Testis (tissue), 2 donors: Measurements from ENCODE around the gene ZG16B.

Source experiments
- POLR2A ChIP-seq: fragments of 450-650 bp; IDR thresholded peaks from one replicate; pipeline ENCODE4 v1.6.1; 2017; ENCODE audit warnings: antibody characterized with exemption, mild to moderate bottlenecking, moderate library complexity
- TF ChIP-seq, protein P1 (sequence below), 3 experiments: fragments of 450-650 bp in 2 of 3; fragments of 200-600 bp in 1 of 3; sonication (generic) in 1 of 3; IDR thresholded peaks; one replicate each; pipeline ENCODE4 v1.5.1; 2016 to 2019; ENCODE audit warnings: antibody characterized with exemption in 3 of 3, mild to moderate bottlenecking in 2 of 3, moderate library complexity in 1 of 3

DNA sequence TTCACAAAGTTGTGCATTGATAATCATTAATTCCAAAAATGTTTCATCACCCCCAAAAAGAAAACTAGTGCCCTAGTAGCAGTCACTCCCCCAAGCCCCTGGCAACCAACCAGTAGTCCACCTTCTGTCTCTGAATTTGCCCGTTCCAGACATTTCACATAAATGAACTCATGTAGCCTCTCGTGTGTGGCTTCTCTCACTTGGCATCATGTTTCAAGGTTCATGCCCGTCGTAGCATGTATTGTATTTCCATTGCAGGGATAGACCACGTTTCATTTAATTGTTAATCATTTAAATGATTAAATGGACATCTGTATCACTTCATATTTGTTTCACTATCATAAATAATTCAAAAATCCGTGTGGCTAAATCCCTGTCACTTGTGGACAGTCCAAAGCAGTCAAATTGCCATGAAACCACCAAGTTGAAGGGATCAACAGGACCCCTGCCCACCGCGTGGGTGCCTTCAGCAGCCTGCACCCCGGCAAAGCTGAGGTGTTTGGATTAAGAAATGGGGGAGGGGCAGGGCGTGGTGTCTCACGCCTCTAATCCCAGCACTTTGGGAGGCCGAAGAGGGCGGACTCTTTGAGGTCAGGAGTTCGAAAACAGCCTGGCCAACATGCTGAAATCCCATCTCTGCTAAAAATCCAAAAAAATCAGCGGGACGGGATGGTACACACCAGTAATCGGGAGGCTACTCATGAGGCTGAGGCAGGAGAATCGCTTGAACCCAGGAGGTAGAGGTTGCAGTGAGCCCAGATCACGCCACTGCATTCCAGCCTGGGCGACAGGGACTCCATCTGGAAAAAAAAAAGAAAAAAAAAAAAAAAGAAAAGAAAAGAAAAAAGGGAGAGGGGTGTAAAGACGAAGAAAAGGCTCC is 44.2 kb downstream of the ZG16B start:
- TF ChIP-seq, protein P1, sequence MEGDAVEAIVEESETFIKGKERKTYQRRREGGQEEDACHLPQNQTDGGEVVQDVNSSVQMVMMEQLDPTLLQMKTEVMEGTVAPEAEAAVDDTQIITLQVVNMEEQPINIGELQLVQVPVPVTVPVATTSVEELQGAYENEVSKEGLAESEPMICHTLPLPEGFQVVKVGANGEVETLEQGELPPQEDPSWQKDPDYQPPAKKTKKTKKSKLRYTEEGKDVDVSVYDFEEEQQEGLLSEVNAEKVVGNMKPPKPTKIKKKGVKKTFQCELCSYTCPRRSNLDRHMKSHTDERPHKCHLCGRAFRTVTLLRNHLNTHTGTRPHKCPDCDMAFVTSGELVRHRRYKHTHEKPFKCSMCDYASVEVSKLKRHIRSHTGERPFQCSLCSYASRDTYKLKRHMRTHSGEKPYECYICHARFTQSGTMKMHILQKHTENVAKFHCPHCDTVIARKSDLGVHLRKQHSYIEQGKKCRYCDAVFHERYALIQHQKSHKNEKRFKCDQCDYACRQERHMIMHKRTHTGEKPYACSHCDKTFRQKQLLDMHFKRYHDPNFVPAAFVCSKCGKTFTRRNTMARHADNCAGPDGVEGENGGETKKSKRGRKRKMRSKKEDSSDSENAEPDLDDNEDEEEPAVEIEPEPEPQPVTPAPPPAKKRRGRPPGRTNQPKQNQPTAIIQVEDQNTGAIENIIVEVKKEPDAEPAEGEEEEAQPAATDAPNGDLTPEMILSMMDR (IDR thresholded peaks at IDR 0.05) = no peak
- TF ChIP-seq POLR2A = no peak
